Fibroblast of the aortic adventitia (primary cell): ENCODE results near the gene CPT1A. TPM values are rescaled to one million over a fixed set of nuclear protein-coding genes. Genes with fewer than 3 reads are reported as not detected.

Source experiments
- DNase-seq: peaks from one replicate; pipeline ENCODE4 v3.0.0-alpha.2; 2010; ENCODE audit warnings: low read depth
- H3K4me3 ChIP-seq: 2 replicates; pipeline ENCODE4 v1.5.1; 2011; ENCODE audit warnings: low read depth, mild to moderate bottlenecking, control low read depth, low read length, moderate library complexity
- total RNA-seq: library from RNA; depleted of rRNA; stranded (reverse); fragments of >200 nt; gene quantifications from 2 replicates; pipeline ENCODE4 v1.2.3, GENCODE V29; 2012; ENCODE audit warnings: low replicate concordance
- TF ChIP-seq, protein P1 (sequence below): IDR thresholded peaks from 2 replicates; pipeline ENCODE4 v1.5.1; 2011; ENCODE audit warnings: mild to moderate bottlenecking, low read length, control low read depth, inconsistent platforms; ENCODE audit not compliant: insufficient read depth

The CPT1A gene
- total RNA-seq, 1 donor: 45.6 TPM

DNA sequence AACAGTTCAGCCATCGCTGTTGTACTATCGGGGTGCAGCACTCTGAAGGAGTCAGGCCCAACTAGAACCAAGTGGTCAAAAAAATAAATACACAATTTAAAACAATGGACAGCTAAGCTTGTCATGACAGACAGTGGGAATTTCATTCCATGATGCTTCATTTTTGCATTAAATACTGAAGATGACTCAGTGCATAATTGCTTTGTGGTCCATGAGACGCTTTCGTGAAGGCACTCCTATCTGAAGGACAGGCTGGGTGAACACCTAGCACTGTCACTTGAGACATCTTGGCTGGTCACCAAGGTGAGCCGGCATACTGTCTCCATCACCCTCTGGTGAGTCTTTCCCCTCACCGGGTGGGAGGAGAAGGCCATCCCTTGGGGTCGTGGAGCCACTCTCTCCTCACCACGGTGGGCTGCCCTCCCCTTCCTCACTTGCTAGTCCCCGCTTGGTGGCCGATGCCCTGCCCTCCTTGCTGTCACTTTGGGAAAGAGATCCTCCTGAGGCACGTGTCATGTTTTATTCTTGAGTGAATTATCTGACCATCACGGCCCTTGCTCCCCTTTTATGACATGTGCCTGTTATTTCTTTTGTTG is 85.4 kb downstream of the CPT1A start:
- no peak for DNase-seq
- TF ChIP-seq, protein P1, sequence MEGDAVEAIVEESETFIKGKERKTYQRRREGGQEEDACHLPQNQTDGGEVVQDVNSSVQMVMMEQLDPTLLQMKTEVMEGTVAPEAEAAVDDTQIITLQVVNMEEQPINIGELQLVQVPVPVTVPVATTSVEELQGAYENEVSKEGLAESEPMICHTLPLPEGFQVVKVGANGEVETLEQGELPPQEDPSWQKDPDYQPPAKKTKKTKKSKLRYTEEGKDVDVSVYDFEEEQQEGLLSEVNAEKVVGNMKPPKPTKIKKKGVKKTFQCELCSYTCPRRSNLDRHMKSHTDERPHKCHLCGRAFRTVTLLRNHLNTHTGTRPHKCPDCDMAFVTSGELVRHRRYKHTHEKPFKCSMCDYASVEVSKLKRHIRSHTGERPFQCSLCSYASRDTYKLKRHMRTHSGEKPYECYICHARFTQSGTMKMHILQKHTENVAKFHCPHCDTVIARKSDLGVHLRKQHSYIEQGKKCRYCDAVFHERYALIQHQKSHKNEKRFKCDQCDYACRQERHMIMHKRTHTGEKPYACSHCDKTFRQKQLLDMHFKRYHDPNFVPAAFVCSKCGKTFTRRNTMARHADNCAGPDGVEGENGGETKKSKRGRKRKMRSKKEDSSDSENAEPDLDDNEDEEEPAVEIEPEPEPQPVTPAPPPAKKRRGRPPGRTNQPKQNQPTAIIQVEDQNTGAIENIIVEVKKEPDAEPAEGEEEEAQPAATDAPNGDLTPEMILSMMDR: no peak
- no peak overlapping the region for H3K4me3 ChIP-seq

DNA sequence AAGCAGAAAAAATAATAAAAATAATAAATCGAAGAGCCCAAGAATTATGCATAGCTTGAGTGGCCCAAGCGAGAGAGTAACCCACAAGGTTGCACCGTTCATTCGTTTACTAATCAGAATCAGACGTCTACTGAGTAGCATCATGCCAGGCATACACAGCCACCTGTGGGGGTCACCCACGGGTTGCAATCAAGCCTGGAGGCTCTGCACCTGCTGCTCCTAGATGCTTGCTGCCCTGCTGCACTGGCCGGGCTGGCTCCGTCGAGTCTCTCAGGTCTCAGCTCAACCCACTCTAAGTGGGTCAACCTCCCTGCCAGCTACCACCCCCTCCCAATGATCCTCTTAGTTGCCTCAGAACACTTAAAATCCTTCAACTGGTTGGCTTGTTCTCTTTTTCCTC is 88.4 kb downstream of the CPT1A start:
- TF ChIP-seq, protein P1: no peak
- no peak for DNase-seq

DNA sequence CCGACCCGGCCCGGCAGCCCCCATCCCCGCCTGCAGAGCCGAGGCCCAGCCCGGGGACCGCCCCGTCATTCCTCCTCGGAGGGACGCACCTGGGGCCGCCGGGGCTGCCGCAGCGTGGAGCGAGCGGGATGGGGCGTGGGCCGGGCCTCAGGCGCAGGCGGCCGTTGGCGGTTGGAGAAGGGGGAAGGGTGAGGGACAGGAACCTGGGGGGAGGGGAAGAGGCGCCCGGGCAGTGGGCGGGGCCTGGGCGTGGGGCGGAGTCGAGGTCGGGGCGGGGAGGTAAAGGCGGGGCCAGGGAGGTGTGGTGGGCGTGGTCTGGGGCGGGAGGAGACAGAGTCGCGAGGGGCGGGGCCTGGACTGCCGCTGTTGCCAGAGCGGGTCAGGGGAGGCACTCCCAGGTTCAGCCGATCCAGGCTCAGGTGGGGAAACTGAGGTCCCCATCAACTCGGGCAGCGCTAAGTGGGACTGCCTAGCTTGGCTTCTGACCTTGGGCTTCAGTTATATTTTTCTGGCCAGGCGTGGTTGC is 90.3 kb downstream of the CPT1A start, which contains the start of gene TESMIN:
Gene TESMIN, minus strand, starts transcription at position 190 of the 526 bp plus-strand sequence. CDS start 860 bp downstream, outside the sequence.
- TF ChIP-seq, protein P1: no peak
- H3K4me3 ChIP-seq: peak within 1 kb of the TSS; percentile 31
- DNase-seq: peak; percentile 9

More for the DNA sequence above, 88.4 kb downstream of the CPT1A start:
- H3K4me3 ChIP-seq: no peak overlapping the region

DNA sequence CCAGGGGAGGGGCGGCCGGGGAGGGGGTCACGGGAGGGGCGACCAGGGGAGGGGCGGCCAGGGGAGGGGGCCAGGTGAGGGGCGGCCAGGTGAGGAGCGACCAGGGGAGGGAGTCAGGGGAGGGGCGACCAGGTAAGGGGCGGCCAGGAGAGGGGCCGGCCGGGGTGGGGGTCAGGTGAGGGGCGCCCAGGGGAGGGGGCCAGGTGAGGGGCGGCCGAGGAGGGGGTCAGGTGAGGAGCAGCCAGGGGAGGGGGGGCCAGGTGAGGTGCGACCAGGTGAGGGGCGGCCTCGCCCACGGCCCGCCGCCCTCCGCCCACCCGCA is 90.8 kb downstream of the CPT1A start:
- no peak overlapping the region for H3K4me3 ChIP-seq
- TF ChIP-seq, protein P1: no peak
- no peak for DNase-seq

DNA sequence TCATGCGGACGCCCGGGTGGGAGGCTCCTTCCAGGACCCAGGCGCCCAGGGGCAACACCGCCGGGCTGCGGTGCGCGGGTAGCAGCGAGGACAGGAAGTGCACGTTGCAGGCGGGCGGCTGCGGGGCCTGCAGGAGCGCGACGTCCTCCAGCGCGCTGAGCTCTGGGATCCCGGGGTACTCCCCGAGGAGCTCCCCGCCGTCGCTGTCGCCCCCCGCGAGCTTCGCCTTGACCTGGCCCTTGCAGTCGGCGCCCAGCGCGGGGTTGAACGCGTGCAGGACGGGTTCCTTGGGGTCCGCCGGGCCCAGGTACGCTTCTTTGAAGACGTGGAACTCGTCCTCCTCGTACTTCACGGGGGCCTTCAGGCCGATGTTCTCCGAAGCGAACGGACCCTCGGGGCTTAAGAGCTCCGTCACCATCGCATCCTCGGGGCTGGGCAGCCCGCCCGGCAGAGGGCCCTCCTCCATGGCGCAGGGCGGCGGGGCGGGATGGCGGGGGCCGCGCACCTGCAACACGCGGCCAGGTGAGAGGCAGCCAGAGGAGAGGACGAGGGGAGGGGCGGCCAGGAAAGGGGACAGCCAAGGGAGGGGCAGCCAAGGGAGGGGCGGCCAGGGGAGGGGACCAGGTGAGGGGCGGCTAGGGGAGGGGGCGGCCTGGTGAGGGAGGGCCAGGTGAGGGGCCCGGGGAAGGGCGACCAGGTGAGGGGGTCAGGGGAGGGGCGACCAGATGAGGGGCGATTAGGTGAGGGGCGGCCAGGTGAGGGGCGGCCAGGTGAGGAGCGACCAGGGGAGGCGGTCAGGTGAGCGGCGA is 91.3 kb downstream of the CPT1A start:
- no peak overlapping the region for H3K4me3 ChIP-seq
- TF ChIP-seq, protein P1: no peak
- no peak for DNase-seq

DNA sequence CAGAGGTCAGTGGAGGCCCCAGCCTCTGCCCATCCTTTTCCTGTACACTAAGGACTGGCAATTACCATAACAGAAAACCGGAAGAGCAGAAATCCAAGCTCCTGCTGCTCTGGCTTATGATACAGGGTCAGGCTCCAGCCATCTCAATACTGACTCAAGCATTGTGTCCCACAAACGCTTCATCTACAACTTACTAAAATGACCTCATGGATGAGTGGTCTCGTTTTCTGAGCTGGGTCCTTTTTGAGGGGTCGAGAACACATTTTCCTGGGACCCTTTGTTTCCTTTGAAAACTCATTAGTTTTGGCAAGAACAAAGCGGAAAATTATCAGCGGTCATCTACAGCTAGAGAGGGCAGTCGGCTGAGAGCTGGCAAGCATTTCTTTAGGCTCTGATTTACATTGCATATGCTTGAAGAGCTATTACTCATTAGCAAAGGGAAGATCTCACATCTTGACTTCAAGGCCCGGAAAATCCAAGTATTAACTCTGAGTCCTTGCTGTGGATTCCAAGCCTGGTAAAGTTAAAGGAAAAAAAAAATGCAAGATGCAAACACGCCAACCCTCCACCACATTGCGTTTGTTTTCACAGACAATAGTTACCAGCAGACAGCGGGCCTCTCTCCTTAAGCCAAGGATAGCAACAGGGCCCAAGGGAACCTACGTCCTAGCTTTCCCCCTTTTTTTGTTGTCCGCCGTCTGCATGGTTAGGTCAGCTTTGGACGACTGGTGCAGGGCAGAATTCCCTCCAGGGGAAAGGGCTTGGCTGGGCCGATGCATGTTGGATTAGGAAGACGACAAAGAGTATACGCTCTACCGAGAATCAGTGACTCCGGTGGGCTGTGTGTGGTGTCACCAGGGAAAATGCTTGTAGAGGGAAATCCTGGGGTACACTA is 92.2 kb downstream of the CPT1A start:
- TF ChIP-seq, protein P1: no peak
- no peak overlapping the region for H3K4me3 ChIP-seq
- peak; percentile 14 for DNase-seq
